KOPT-K1 (cell line): ENCODE measurements around the gene NPEPPS.
A peak's percentile ranks its signal among the peaks of the same experiment; 100 is the strongest.
"Not testable (repeated sequence)": the region's sequence is repeated elsewhere in the genome, so short reads cannot be mapped to it uniquely, and the experiment has no call there.

Experiments
- H3K27ac ChIP-seq: fragments of 200-600 bp; sonication (generic); 2 replicates; pipeline ENCODE4 v1.5.1; 2016; ENCODE audit warnings: antibody characterized with exemption, mild to moderate bottlenecking, low read depth, low read length; ENCODE audit not compliant: poor library complexity, severe bottlenecking
- H3K36me3 ChIP-seq: fragments of 200-600 bp; sonication (generic); 2 replicates; pipeline ENCODE4 v1.5.1; 2017; ENCODE audit warnings: antibody characterized with exemption, mild to moderate bottlenecking, low read length, moderate library complexity; ENCODE audit not compliant: insufficient read depth
- H3K9me3 ChIP-seq: fragments of 200-600 bp; sonication (generic); 2 replicates; pipeline ENCODE4 v1.5.1; 2017; ENCODE audit warnings: antibody characterized with exemption, low read length, mild to moderate bottlenecking; ENCODE audit not compliant: insufficient read depth, poor library complexity, severe bottlenecking

NPEPPS gene

GRCh38 chr17:47531233-47531820 is 419 bp downstream of the NPEPPS start:
- H3K9me3 ChIP-seq, H3K36me3 ChIP-seq: not testable (repeated sequence)
- H3K27ac ChIP-seq: peak overlapping the region; percentile 72

DNA sequence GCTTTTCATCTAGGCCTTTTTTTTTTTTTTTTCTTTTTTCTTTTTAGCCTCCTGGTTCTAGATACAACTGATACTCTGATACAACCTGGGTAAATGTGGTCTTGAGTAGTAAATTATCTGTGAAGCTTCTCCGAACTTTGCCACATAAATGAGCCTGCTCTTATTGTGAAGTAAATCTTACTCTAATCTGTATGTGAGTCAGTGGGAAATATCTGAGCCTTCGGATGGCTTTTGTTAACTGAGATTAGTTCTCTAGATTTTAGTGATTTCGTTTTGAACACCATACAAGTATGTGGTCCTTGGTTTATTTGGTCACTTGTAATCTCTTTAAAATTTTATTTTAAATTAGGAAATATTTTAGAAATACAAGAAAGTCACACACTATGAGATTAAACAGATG is 8.2 kb downstream of the NPEPPS start:
- not testable (repeated sequence) for H3K27ac ChIP-seq, H3K36me3 ChIP-seq

GRCh38 chr17:47541676-47542075 is 10.8 kb downstream of the NPEPPS start:
- H3K9me3 ChIP-seq, H3K27ac ChIP-seq, H3K36me3 ChIP-seq: not testable (repeated sequence)

More for the DNA sequence above, 8.2 kb downstream of the NPEPPS start:
- H3K9me3 ChIP-seq: not testable (repeated sequence)

GRCh38 chr17:47544327-47544726 is 13.4 kb downstream of the NPEPPS start:
- peaks cover 17% of the 10 kb centered on the region; the same call in 1 of the 2 replicates for H3K36me3 ChIP-seq
- H3K27ac ChIP-seq, H3K9me3 ChIP-seq: not testable (repeated sequence)

DNA sequence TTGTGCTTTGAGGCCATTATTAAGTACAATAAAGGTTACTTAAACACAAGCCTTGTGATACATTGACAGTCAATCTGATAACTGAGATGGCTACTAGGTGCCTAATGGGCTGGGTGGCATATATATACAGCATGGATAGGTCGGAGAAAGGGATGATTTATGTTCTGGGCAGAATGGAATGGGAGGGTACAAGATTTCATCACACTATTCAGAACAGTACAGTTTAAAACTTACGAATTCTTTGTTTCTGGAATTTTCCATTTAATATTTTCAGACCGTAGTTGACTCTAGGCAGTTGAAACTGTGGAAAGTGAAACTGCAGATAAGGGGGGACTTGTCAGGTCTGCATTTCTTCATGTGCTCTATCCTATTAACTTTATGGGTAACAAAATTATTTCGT is 23.8 kb downstream of the NPEPPS start:
- H3K9me3 ChIP-seq, H3K27ac ChIP-seq, H3K36me3 ChIP-seq: not testable (repeated sequence)

GRCh38 chr17:47556108-47556507 is 25.2 kb downstream of the NPEPPS start:
- H3K27ac ChIP-seq, H3K9me3 ChIP-seq, H3K36me3 ChIP-seq: not testable (repeated sequence)

GRCh38 chr17:47560517-47561043 is 29.7 kb downstream of the NPEPPS start:
- H3K27ac ChIP-seq, H3K9me3 ChIP-seq, H3K36me3 ChIP-seq: not testable (repeated sequence)

GRCh38 chr17:47561698-47562405 is 30.9 kb downstream of the NPEPPS start:
- not testable (repeated sequence) for H3K27ac ChIP-seq, H3K36me3 ChIP-seq, H3K9me3 ChIP-seq

DNA sequence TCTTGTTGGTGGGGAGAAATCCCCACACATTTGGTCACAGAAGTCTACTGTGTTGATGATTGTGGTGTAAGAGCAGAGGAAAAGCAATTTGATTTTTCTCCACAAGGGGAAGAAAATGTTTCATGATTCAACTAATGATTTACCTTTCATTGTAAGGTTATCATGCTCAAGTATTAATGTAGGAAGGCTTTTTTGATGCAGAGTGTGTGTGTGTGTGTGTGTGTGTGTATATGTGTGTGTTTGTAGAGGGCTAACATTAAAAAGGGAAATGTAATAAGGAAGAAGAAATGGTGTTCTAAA is 31.4 kb downstream of the NPEPPS start:
- H3K9me3 ChIP-seq, H3K27ac ChIP-seq, H3K36me3 ChIP-seq: not testable (repeated sequence)

DNA sequence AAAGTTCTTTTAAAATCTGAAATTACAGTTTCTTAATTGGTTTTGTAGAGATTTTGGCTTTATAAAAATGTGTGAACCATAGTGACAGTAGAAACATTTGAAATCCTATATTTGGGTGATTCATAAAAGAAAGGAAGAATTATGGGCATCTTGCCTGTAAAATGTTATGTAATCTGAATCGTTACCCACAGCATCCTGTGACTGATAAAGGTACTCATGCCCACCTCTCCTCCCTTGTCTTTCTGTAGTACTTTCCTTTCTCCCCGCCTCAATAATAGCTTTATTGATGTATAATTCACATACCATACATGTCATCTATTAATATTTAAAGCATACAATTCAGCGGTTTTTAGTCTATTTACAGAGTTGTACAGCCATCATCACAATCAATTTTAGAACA is 36.4 kb downstream of the NPEPPS start:
- not testable (repeated sequence) for H3K27ac ChIP-seq, H3K9me3 ChIP-seq
- H3K36me3 ChIP-seq: peaks cover 16% of the 10 kb centered on the region

- not testable (repeated sequence) for H3K9me3 ChIP-seq, H3K27ac ChIP-seq
- H3K36me3 ChIP-seq: peaks cover 16% of the 10 kb centered on the region
Measured at GRCh38 chr17:47572561-47572960, 41.7 kb downstream of the NPEPPS start.

GRCh38 chr17:47582416-47582815 is 51.5 kb downstream of the NPEPPS start:
- not testable (repeated sequence) for H3K9me3 ChIP-seq, H3K27ac ChIP-seq
- H3K36me3 ChIP-seq: peaks cover 15% of the 10 kb centered on the region

GRCh38 chr17:47586378-47587055 is 55.6 kb downstream of the NPEPPS start:
- H3K36me3 ChIP-seq: peaks cover 30% of the 10 kb centered on the region
- H3K9me3 ChIP-seq, H3K27ac ChIP-seq: not testable (repeated sequence)

DNA sequence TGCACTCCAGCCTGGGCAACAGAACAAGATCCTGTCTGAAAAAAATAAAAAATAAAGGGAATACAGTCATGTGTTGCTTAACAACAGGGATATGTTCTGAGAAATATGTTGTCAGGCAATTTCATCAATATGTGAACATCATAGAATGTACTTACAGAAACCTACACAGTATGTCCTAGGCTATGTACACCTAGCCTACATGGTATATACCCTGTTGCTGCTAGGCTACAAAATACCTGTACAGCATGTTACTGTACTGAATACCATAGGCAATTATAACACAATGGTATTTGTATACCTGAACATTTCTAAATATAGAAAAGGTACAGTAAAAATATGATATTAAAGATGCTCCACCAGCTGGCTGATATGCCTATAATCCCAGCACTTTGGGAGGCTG is 62.6 kb downstream of the NPEPPS start:
- H3K36me3 ChIP-seq: peaks cover 80% of the 10 kb centered on the region
- H3K9me3 ChIP-seq, H3K27ac ChIP-seq: not testable (repeated sequence)

- Histone ChIP-seq H3K36me3 (peaks cover 98% of the 10 kb centered on the region), H3K27ac (no peak overlapping the region), H3K9me3 (no peaks in the 10 kb centered on the region)
Measured at GRCh38 chr17:47603830-47604597, 73.1 kb downstream of the NPEPPS start.
